Vein endothelial cell (primary cell): ENCODE results near the gene RHOBTB3. TPM values are rescaled to one million over a fixed set of nuclear protein-coding genes. Genes with fewer than 3 reads are reported as not detected.

Experiments
- total RNA-seq: library from RNA; depleted of rRNA; stranded (reverse); fragments of >200 nt; gene quantifications from 2 replicates; pipeline ENCODE4 v1.2.3, GENCODE V29; 2012

RHOBTB3 gene, protein sequence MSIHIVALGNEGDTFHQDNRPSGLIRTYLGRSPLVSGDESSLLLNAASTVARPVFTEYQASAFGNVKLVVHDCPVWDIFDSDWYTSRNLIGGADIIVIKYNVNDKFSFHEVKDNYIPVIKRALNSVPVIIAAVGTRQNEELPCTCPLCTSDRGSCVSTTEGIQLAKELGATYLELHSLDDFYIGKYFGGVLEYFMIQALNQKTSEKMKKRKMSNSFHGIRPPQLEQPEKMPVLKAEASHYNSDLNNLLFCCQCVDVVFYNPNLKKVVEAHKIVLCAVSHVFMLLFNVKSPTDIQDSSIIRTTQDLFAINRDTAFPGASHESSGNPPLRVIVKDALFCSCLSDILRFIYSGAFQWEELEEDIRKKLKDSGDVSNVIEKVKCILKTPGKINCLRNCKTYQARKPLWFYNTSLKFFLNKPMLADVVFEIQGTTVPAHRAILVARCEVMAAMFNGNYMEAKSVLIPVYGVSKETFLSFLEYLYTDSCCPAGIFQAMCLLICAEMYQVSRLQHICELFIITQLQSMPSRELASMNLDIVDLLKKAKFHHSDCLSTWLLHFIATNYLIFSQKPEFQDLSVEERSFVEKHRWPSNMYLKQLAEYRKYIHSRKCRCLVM
- 52.3 and 66.3 TPM in 2 replicates for total RNA-seq

DNA sequence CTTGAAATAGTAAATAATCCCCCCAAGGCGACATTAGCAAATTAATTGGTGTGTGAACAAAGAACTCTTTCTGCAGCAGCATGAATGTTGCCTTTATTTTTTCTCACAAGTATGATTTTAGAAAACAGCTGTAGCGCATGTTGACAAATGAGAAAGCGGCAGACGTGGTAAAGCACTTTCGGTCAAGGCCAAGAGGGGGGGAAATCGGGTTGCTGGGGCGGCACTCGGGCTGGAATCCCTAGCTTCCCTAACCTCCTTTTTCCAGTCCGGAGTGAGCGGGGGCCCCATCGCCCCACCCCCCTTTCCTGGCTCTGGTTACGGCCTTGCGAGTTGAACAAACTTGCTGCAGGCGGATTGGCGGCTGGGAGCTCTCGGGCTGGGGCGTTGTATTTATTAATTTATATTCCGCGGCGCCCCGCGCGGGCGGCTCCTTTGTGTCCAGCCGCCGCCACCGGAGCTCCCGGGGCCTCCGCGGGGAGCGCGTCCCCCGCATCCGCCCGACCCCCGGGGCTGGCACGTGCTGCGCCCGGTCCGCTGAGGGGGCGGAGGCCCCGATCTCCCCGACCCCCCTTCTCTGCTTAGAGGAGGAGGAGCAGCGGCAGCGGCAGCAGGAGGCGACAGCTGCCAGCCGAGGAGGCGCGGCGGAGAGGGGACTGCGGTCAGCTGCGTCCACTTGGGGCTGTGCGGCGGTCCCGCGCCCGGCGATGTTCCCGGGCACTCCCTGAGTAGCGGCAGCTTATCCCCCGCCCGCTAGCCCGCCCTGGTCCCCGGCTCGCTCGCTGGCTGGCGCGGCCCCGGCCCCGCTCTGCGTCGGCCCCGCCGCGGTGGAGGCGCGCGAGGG lies at the start of gene RHOBTB3:
RHOBTB3 (plus strand) TSS at position 607 of the 841 bp plus-strand sequence. CDS start 347 bp downstream, outside the sequence.

DNA sequence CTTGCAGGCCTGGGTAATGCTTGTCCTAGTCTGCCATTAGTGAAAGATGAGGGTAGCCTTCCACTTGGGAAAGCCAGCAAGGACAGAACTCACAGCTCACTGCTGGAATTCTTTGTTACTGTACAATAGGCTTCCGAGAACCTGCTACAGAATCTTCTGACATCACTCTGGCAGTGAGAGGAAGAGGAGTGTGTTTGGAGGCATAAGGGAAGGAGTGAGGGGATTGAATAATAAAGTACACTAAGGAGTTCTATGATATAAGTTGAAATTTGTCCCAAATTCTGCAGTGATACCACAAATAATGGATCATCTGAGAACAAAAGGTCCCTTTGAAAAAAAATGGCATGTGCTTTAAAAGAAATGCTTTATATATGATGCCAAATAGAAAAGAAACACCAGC lies 48.2 kb upstream of the RHOBTB3 start, which contains the start of gene SPATA9:
SPATA9 (minus strand) TSS at position 101 of the 400 bp plus-strand sequence. CDS start 137 bp downstream, outside the sequence.

DNA sequence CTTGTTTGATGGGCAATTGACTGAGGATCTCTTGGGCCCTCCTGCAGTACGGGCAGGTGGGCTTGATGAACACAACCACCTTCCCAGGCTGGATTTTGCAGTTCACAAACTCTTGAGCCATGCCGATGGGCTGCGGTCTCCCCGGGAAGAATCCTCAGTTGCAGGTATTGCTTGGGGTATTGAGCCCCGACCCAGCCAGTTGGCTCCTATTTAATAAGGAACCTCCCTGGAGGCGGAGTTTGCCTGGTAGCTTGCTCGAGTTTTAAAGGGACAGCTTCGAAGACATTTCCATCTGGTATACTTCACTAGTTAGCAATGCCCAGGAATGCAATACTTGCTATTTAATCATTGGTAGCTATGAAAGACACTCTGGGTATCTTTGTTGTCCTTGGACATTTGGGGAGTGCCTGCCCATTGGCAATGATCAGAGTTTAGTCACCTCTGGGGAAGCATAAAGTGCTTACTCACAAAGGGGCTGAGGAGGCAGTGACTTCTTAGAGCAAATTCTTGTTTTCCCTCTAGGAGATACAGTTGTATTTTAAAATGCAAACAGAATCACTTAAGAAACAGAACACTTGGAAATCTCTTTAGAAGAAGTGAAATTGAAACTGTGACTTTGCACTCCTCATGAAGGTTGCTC lies 91.5 kb downstream of the RHOBTB3 start, which contains the start of gene GLRX:
GLRX (minus strand) TSS at position 185 of the 640 bp plus-strand sequence; CDS start at position 121, 64 bp downstream.

Other genes with a start within 250 kb of the RHOBTB3 start
- 120 and 129 TPM in 2 replicates for gene SKIC3, start 176.4 kb upstream of the RHOBTB3 start, total RNA-seq
- gene ARSK, start 176.2 kb upstream of the RHOBTB3 start, total RNA-seq: 4.6 and 7.9 TPM in 2 replicates
- 0.29 and 0.33 TPM in 2 replicates for gene GPR150, start 111.2 kb upstream of the RHOBTB3 start, total RNA-seq
- 0.65 and 1.4 TPM in 2 replicates for gene RFESD, start 84.6 kb upstream of the RHOBTB3 start, total RNA-seq
- 0.48 and 0.65 TPM in 2 replicates for gene SPATA9, start 48.3 kb upstream of the RHOBTB3 start, total RNA-seq
- gene GLRX, start 91.4 kb downstream of the RHOBTB3 start, total RNA-seq: 12.4 and 21.3 TPM in 2 replicates
- gene ELL2, start 230.5 kb downstream of the RHOBTB3 start, total RNA-seq: 15.4 and 23.4 TPM in 2 replicates